ENCODE measurements around the gene DLK1.

Gene DLK1

GRCh38 chr14:100726550-100727085, at the start of gene DLK1:
TSS of gene DLK1 (plus strand) at chr14:100726892. CDS start at chr14:100727069, 177 bp downstream.
- DNase-seq (ENCODE audit: low spot score), result no peak

- no peak for DNase-seq (ENCODE audit: low spot score)
Measured at GRCh38 chr14:100677152-100677551, 49.5 kb upstream of the DLK1 start.

DNA sequence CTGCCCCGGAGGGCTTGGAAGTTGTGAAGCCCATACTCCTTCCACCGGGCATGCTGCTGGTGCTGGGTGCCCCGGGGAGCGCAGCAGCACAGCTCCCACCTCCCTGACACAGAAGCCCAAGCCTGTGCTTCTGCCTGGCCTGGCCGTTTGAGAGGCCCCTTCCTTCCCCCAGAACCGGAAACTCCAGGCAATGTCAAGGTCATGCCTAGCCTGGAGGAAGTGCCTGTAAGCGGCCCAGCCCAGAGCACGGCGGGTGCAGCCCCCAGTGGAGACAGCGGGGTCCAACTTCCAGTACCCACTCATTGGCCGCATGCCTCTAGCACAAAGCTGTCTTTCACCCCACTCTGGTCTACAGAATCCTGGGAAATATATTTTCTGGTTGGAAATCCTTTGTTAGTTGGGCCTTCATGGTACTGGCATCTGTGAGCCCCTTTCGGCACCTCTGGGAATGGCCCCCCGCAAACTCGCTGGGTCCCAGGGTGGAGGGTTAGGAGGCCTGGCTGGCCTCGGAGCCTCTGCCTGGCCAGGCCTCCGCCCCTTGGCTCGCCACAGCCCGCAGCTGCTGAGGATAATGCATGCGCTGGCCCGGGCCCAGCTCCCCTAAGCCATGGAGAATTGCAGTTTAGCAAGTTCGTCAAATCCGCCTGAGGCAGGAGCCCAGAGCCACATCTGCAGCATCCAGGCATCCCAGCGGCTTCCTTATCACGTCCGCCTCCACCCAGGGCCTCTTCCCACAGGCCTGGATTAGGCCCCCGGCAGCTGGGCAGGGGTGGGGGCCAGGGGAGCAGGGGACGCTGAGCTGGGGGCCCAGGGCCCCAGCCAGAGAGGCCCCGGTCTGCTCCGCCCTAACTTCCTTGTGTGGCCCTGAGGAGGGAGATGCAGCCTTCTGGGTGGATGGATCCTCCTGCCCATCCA, 48.9 kb upstream of the DLK1 start:
- DNase-seq (ENCODE audit: low spot score), result no peak

DNA sequence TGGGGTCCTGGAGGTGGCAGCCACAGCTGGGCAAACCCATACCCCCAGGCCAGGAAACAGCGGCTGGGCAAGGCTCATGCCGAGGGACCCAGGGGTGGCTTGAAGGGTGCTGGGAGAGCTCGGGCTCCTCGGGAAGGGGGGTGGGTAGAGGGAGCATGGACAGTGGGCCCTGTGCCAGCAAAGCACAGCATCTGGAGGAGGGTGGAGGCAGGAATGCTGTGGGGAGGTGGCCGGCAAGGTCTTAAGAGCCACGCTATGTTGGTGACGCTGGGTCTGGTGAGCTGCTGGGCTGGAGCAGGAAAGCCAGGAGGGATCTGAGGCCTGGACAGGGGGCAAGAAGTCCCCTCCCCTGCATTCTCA, 48.2 kb upstream of the DLK1 start:
- no peak for DNase-seq (ENCODE audit: low spot score)

GRCh38 chr14:100679153-100679552, 47.5 kb upstream of the DLK1 start:
- no peak for DNase-seq (ENCODE audit: low spot score)

DNA sequence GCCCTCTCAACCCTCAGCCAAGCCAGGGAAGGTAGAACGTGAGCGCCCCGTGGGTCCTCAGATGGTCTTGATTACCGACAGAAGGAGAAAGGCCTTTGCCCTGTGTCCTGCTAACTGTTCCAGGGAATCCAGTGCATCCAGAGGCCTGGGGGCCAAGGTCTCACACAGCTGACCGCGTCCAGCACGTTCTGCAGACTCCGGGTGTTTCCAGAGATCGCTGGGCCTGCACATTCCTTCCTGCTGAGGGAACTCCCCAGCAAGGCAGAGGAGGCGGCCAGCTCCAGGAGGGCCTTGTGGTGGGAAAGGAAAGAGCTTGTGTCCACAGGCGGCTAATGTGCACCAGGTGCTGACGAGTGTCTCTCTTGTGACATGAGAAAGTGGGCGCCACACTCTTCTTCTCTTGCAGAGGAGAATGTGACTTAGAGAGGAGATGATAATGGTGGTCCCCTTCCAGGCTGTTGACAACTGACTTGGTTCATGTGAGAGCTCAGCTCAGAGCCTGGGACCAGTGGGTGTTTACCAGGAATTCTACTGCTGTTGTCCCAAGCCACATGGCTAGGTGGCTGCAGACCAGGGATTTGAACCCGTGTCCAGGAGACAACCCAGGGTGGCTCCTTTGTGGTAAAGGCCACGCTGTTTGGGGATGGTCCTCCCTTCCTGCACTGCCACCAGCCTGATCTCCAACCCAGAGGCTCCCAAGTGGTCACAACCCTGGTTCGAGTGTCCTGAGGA, 46.8 kb upstream of the DLK1 start:
- DNase-seq (ENCODE audit: low spot score), result no peak

GRCh38 chr14:100680439-100681051, 46.1 kb upstream of the DLK1 start:
- DNase-seq (ENCODE audit: low spot score), result no peak

DNA sequence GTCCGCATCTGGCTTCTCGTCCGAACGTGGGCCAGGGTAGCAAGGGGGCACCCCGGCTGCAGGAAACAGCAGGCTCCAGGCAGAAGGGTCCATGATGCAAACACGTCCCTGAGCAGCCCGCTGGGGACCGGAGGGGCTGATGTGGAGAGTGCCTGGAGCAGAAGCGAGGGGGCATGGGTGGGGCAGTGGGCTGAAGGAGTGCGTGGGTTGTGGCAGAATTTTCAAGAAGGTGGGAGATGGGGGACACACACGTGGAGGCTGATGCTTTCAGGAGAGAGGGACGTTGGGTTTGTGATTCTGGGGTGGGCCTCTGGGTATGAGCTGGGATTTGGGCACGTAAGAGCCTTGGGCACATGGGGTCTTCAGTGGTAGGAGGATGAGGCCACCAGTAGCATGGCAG, 45.6 kb upstream of the DLK1 start:
- no peak for DNase-seq (ENCODE audit: low spot score)

GRCh38 chr14:100682749-100683148, 43.9 kb upstream of the DLK1 start:
- no peak for DNase-seq (ENCODE audit: low spot score)

DNA sequence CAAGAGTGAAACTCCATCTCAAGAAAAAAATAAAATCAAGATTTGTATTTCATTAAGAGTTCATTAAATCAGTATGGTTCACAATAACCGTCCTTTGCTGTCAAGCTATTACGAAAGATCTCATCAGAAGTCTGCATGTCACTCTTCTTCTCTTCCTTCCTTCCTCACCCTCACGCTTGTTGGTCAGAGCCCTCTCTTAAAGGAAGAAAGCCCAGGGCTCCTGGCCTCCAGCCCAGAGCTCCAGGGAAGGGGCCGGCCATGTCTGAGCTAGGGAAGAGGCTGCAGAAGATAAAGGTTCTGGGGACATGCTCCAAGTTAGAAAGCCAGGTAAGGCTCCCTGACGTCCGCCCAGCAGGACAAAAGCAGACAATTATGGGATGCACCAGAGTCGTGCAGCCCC, 43.1 kb upstream of the DLK1 start:
- no peak for DNase-seq (ENCODE audit: low spot score)

DNA sequence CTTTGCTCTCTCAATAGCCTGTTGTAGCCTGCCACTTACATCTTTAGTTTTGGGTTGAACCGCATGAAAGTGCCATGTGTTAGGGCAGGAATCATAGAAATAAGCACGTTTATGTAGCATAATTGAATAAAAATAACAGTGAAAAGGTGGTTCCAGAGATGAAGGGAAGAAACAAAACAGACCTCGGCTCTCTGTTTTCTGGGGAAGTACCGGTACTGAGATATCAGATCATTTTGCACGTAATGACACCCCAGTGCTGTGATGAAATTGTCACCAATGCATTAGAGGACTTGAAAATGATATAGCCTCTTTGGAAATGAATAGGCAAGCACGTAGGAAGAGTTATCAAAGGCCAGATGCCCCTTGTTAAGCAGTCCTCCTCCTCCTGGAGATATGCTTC, 42.5 kb upstream of the DLK1 start:
- no peak for DNase-seq (ENCODE audit: low spot score)

DNA sequence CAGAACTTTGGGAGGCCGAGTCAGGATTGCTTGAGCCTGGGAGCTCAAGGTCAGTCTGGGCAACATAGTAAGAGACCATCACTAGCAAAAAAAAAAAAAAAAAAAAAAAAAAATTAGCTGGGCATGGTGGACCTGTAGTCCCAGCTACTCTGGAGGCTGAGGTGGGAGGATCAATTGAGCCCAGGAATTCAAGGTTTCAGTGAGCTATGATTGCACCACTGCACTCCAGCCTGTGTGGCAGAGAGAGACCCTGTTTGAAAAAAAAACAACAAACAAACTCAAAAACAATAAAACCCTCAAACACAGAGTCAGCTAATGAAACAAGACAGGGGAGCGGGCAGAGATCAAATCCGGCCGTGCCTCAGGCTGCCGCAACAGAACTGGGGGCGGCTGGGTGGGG, 41.7 kb upstream of the DLK1 start:
- DNase-seq (ENCODE audit: low spot score), result no peak

GRCh38 chr14:100686858-100687257, 39.8 kb upstream of the DLK1 start:
- DNase-seq (ENCODE audit: low spot score), result no peak

- no peak for DNase-seq (ENCODE audit: low spot score)
Measured at GRCh38 chr14:100687386-100687785, 39.3 kb upstream of the DLK1 start.

- DNase-seq (ENCODE audit: low spot score), result no peak
Measured at GRCh38 chr14:100688051-100688450, 38.6 kb upstream of the DLK1 start.

DNA sequence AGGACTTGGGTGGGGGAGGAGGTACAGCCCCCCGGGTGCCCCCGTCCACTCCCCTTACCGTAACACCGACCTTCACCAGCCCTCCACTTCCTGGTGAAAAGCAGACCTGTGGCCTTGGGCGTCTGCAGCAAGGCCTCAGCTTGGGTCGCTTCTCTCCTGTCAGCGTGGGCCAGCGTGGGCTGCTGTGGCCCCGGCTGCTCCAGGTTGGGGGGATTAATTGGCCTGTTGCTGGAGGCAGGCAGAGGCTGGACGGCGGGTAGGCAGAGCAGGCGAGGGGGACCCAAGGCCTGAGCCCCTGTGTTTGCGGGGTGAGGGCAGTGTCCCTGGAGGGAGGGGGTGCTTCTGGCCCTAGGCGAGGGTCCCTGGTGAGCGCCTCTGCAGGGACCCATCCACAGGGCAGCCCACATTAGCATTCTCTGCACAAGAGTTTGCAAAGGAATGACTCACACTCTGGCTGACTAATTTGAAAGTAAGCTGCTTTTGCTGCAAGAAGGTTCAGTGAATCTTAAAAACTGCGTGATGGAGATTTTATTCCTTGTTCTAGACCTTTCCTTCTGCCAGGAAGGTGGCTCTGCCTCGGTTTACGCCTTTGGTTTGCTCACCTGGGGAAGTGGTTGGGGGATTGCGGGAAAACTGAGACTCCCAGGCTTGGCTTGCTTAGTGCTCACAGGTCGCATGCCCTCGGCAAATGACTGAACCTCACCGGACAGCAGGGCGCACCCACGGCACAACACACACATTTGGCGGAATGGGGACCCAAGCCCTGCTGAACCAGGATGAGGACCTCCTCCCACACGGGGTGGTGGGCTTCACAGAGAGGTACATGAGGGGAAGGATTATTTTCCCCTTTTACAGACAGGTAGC, 37.9 kb upstream of the DLK1 start:
- DNase-seq (ENCODE audit: low spot score), result peak; percentile 33

GRCh38 chr14:100690672-100691071, 36.0 kb upstream of the DLK1 start:
- no peak for DNase-seq (ENCODE audit: low spot score)

GRCh38 chr14:100691395-100692056, 35.2 kb upstream of the DLK1 start:
- no peak for DNase-seq (ENCODE audit: low spot score)

- DNase-seq (ENCODE audit: low spot score), result no peak
Measured at GRCh38 chr14:100692256-100692655, 34.4 kb upstream of the DLK1 start.

DNA sequence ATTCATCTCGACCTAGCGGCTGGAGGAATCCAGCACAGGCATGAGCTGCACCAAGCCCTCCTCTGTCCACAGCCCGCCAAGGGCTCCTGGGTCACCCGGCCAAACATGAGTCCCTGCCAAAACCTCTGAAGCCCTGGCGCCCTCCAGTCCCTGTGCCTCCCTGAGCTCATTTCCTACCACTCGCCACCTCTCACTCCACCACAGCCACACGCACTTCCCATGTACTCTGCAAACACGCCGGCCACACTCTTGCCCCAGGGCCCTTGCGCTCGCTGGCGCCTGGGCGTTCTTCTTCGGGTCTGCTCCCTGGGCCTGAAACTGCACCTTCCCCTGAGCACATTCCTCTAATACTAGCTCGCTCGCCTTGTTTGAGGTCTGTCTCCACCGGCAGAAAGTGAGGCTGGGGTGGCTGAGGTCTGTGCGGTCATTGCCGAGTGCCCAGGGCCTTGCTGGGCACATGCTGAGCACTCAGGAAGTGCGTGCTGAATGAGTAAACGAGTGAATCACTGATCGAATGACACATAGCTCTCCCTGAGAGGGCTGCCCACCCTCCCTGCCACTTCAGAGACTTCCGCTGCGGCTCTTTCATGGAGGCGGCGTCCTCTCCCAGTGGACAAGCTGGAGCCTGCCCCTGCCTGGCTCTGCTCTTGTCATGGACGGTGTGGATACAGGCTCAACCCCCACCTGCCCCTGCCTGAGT, 33.7 kb upstream of the DLK1 start:
- DNase-seq (ENCODE audit: low spot score), result peak; percentile 90
